GM18502 (cell line): ENCODE measurements around the gene PDZD8.

Source experiments
- ATAC-seq: cut with Tn5 transposase; IDR thresholded peaks from one replicate; pipeline ENCODE4 v1.9.1; 2021; ENCODE audit warnings: mild to moderate bottlenecking; ENCODE audit not compliant: unreplicated experiment, poor library complexity

Gene PDZD8

DNA sequence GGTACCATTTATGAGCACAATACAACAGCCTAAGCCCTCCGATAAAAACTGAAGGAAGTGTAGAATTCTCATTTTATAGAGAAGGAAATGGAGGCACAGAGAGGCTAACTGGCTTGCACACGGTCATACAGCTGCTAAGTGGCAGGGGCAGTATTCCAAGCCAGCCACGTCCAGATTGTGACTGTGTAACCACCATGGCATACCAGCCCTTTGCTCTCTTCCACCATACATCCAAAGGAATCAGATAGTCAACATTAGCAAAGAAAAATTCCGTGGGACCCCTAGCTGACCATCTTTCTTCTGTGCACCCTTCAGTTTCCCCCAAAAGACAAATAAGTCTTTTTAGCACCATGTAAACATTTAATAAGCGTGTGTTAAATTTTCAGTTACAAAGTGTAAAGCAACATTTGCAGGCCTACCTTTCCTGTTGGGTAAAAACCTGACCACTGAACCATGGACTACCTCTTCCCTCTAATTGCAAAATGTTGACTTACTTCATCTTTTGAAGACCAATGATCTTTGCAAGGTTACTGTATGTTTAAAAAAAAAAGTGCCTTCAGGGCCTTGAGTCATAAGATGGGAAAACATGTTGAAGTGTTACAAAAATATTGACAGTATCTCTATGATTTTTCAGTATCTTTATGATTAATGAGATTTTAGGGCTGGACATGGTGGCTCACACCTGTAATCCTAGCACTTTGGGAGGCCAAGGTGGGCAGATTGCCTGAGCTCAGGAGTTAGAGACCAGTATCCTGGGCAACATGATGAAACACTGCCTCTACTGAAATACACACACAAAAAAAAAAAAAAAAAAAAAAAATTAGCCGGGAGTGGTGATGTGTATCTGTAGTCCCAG is 24.3 kb upstream of the PDZD8 start:
- no peak for ATAC-seq

DNA sequence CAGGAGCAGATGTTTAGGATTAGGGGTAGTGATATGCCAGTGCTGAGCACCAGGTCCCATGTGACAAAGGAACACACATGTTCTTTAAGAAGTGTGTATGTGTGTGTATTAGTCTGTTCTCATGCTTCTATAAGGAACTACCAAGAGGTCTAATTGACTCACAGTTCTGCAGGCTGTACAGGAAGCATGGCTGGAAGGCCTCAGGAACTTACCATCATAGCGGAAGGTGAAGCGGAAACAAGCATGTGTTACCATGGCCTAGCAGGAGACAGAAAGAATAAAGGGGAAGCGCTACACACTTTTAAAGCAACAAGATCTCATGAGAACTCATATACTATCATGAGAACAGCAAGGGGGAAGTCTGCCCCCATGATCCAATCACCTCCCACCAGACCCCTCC is 22.8 kb upstream of the PDZD8 start:
- no peak for ATAC-seq

DNA sequence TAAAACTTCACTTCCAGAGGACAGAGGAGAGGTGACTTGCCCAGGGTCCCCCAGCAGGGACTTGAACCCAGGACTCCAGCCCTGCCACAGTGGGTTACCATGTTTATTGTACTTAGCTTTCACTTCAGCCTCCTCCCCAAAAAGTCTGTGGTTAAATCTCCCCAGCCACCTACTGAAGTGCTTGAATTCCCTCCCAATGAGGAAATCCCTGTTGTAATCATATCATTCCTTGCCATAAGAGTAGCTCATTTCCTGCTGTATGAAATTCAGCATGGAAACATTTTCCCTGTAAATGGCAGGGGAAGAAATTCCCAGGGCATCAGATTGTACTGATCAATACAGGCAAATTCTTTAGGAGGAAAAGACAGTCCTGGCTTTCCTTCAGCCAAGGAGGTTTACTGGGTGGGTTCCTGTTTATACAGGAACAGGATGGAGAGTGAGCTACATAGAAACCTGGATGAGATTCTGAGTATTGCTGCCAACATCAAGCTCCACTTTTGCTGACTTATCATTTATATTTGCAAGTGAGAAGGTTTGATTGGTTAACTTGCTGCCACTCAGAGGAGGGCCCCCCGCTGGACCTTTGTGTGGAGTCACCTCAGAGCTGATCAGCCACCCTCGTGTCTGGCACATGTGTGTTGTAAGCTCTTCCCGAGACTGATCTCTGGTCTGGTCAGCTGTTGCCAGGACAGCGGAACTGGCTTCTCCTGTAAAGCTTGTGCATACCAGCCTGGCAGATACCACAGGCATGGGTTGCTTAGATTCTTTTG is 16.4 kb upstream of the PDZD8 start:
- no peak for ATAC-seq

DNA sequence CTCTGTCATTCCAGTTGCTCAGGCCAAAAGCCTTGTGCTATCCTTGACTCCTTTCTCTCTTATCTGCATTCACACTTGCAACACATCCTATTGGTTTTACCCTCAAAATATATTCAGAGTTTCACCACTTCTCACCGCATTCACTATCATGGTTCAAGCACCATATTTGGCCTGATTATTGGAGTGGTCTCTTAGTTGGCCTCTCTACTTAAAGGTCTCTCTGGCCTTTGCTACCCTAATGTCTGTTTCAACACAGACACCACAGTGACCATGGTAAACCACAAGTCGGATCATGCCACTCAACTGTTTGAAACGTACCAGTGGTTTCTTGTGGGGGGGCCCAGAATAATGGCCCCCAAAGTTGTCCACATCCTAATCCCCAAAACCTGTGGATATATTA is 15.2 kb upstream of the PDZD8 start:
- ATAC-seq, result no peak

DNA sequence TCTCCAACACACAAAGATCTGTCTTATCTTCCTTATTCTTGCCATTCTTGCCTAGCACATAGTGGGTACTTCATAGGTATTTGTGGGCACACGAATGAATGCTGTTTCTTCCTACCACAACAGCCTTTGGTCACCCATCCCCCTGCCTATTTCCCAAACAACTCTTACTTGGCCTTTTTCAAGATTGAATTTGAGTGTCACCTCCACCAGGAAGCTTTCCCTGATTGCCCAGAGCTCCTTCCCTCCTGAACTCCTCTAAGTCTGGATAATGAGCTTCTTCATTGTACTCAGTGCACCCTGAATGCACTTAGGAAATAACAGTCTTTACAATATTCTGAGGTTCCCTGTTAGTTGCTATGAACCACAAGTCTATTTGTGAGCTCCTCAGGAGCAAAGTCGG is 11.6 kb upstream of the PDZD8 start:
- no peak for ATAC-seq

DNA sequence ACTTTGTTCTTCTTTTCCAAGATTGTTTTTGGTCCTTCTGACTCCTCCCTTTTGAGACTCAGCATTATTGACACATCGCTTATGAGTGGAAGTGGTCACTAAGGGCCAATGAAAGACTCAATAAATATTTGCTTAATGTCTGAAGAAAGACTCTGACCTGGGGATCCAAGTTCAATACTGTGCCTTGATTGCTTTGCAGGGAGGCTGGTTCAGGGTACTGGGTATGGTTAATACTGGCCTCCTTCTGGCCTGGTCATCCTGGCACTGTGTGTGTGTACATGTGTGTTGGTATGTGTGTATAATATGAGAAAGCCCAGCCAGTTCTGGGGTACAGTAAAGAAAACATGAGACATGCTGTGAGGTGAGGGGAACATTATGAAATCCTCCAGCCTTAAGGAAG is 7.6 kb upstream of the PDZD8 start:
- ATAC-seq, result no peak

DNA sequence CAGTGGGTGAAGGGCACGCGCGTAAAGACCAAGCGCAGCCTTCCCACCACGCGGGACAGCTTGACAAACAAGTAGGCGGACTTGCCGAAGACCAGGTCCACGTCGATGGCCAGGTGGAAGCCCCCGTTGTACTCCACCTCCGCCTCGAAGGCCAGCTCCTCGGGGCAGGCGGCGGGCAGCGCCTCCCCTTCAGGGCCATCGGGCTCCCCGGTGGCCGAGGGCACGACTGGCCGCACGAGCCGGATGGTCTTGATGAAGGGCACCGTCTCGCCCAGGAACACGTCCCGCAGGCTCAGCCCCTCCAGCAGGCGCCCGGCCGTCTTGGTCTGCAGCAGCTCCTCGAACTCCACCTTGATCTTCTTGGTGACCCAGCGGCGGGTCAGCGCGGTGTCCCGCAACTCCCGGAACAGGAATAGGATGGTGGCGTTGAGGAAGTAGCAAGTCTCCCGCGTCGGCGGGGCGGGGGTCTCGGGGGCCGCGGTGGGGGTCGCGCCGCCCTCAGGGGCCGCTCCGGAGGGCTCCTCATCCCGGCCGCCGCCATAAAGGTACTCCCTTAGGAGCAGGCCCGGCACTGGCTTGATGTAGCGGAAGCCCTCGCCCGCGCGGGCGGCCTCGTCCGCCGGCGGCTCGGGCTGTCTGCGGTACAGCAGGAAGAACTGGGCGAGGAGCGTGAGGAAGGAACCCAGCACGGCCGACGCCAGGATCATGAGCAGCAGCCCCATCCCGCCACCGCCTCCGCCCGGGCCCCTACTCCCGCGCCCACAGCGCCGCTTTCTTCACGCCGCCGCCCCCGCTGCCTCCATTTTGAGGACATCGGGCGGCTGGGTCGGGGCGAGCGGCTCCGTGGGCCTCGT is 507 bp downstream of the PDZD8 start:
- ATAC-seq, result peak; percentile 43

DNA sequence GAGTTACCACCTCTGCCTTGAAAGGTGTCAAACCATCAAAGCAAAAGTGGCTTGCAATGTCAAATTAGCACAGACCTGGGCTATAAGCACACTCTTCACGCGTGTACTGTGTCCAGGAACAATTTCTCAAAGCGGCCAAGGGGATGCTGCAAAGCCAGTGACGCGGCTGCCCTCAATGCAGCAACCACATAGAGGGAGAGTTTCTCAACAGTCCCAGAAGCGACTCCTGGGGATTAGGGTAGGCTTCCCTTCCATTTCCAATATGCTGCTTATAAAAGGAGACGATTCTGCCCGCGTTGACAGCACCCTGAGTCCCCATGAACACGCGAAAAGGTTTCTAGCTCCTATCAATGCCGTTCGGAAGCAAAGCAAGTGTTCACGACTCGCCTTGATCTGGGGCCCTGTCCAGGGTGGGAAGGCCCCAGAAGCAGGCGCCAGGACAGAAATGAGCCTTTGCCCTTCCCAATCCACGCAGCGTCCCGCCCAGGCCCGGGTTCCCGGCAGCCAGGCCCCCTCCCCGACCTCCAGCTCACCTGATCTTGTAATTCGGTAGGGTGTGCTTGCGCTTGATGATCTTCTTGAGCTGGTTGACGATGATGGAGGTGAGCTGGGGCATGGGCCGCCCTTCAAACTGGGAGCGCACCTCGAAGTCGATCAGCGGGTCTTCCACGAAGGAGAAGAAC is 1.3 kb downstream of the PDZD8 start:
- ATAC-seq, result no peak

DNA sequence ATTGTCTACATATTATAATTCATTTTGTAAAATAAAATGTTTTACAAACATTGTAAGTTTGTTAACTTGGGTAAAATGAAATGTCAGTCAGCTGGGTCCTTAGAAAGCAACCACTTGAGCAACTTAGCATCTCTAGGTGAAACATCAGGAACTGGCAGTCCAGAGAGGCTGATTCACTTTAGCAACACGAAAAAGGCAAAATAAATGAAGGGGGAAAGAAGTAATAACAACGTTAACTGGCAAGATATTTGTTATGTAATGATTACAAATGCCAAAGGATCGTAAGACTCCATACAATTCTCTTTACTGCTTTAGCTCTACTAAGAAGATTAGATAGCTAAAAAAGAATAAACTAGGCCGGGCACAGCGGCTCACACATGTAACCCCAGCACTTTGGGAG is 5.0 kb downstream of the PDZD8 start:
- ATAC-seq, result no peak

DNA sequence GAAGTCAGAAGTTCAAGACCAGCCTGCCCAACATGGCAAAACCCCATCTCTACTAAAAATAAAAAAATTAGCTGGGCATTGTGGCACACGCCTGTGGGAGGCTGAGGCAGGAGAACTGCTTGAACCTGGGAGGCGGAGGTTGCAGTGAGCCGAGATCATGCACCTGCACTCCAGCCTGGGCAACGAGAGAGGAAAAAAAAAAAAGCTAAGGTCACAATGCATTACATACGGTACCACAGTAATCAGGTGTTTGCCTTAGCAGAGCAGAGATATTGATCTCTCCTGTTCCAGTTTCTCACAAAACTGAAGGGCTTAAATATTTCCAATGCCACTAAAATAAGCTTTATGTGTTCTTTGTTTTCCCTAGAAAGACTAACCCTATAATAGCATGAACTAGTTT is 7.5 kb downstream of the PDZD8 start:
- ATAC-seq, result no peak

DNA sequence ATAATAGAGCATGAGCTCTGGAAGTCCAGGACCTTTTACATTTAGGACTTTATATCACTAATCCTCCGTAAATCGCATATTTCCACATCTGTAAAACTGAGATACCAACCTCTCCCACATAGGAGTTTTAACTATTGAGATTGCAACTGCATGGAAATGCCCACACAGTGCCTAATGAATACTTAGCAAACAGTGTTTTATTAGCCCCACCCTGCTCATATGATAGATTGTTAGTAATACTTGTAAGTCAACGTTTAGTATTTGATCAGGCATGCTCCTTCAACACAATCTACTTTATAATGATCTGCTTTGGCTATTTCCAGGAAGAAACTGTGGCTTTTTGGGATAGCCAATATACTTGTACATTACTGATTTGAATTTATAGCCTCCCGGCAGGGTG is 8.5 kb downstream of the PDZD8 start:
- ATAC-seq, result no peak

DNA sequence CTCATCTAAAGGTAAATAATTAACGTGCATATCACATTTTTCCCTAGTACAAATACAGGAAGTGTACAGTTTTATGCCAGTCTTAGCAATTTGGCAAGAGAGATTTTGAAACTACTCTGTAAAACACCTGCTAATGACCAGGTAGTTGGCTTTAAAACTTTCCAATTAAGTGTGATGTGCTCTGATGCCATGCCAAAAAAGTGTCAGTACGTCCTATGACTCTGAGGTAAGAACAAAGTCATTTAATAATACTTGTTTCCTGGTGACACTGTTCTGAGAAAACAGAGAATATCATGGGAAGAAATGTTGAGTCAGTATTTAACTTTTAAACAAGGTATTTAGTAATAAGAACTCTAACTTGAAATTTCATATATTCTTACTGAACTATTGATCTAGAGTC is 9.6 kb downstream of the PDZD8 start:
- ATAC-seq, result no peak

DNA sequence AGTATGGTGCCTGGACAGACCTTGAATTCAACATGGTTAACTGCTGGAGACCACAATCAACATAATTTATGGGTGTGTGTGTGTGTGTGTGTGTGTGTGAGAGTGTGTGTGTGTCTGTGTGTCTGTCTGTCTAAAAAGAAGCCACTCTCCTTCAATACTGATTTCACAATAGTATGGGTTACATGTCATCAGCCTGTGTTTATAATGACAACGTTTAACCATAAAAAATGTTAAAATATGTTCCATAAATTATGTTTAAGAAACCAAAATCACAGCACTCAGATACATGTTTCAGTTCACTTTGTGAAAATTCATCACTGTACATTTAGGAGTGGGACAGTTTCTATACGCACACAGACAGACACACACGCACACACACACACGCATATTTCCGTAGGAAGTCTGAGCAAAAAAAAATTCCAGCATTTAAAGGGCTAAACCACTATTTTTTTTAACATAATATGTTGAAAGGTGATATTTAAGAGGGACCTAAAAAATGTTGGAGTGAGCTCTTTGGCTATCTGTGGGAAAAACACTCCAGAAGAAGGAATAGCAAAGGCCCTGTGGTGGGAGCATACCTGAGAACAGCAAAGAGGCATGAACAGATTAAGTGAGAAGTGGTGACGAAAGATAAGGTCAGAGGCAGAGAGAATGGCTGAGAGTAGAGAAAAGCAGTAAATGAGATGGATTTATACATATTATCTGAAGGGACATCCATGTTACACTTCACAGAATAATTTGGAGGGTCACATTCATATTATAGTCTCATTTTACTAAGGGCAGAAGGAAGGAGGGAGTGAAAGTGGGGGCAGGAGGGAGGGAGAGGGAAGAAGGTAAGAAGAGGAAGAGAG is 10.9 kb downstream of the PDZD8 start:
- ATAC-seq, result no peak

DNA sequence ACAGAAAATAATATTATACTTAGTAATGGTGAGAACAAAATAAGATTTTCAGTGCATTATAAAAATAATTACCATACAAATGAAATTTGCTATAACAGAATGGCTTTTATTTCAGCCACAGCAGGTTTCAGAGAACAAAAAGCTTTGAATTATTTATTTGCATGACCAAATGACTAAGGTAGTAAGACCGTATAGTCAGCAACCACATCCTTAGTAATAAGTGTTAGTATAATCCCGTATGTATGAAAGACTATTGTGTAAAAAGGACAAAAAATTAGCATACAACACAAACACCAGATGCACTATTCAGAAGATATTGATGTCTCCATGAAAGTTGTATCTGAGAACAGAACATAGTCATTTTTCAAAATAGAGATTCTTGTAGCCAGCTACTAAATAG is 12.2 kb downstream of the PDZD8 start:
- ATAC-seq, result peak; percentile 55

DNA sequence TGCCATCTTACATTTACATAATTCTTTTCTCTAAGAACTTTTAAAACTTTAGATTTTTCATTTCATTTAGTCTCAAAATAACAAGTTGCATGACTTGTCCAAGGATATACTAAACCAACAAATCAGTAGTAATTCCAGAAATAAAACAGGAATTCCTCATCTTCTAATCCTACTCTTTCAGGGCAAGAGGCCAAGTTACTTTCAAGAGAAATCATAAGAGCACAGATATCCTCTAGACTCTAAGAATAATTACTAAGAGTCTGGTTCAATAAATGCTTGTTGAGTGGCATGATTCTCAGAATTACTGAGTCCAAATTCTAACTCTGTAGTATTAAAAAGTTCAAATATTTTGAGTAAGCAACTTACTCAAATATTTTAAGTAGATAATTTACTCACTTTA is 12.9 kb downstream of the PDZD8 start:
- ATAC-seq, result no peak

DNA sequence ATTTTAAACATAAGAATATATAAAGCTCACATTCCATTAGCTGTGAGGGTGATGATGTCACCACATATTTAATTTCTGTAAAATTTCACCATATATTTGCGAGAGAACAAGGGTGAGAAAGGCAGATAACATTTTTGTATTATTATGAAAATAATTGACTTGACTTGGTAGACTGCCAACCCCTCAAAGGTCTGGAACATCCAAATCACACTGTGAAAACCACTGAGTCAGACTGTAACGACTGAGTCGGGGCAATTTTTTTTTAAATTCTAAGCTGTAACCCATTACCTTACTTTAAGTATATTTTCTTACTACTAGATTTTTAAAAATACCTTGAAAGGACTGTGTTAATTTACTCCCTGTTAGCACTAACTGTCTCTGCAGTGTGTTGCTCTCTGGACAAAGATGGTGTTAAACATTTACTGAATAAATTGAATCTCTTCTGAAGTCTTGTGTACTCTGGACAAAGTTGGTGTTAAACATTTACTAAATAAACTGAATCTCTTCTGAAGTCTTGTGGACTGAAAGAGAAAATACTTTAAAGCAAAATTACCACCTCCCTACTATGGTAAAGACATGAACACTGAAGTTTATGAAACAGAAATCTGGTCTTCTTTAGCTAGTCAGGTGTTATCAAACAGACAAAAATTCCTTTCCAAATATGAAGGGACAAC is 14.1 kb downstream of the PDZD8 start:
- no peak for ATAC-seq

DNA sequence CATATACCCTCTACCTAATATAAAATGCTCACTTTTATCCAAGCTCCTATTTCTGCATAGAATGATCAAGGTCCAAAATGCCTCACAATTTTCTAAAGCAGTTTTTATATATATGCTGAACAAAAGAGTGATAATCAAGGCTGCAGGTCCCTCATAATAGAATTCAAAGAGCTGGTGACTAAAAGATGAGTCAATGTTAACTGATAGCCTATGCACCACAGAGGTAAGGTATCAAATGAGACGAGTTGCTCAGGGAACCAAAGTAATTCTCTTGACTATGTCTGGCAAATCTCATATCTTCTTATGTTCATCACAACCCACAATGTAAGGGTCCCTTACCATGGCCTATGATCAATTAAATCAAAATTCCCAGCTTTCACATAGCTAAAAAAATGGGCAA is 15.2 kb downstream of the PDZD8 start:
- no peak for ATAC-seq

DNA sequence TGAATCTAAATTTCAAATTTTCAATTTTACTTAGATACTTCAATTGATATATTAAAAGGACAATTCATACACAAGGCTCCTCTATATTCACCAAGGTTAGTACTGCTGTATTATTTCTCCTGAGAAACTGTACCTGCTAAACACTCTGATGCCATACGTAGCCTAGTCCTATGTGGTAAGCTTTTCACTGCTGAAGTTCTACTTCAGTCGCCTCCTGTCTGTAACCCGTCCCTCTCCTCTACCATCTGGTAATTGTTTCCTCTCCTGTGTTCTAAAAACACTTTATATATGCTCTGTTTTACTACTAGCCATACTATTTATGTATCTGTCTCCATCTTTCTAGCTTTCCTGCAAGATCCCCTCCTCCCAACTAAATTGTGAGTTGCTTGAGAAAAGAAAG is 20.2 kb downstream of the PDZD8 start:
- no peak for ATAC-seq

DNA sequence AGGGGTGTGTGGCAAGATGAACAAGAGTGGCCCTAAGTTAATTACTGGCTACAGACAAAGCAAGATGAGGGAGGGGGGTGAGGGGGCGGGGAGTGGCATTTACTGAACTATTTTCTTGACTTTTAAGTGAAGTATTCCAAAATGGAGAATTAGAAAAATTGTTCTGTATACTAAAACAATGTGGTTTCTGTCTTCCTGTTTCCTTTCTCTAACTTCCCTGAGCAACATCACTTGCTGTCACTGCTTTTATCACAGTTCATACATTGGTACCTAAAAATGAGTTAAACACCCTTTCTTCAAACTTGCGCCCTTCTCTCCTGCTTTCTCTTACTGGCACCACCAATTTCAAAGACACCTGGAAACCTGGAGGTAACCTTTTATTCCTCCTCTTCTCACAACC is 21.6 kb downstream of the PDZD8 start:
- no peak for ATAC-seq
